Measurements from ENCODE around the gene SLCO3A1.

The SLCO3A1 gene

DNA sequence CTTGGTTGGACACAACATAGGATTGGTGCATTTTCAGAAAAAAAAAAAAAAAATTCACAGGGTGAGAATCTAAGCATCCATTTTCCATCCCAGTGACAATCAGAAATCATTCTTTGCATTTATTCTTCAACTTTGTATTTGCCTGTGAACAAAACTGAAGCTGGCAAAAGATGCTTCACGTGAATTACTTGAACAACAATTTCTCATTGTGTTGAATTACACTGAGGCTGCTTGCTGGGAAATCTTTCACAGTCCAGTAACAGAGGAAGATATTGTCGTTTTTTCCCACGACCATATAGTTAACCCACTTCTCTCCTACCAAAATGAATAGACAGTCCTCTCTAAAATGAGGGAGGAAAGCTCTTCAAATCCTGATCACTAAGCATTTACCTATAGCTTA is 4.3 kb upstream of the SLCO3A1 start (continued):
- TF ChIP-seq, protein P1, sequence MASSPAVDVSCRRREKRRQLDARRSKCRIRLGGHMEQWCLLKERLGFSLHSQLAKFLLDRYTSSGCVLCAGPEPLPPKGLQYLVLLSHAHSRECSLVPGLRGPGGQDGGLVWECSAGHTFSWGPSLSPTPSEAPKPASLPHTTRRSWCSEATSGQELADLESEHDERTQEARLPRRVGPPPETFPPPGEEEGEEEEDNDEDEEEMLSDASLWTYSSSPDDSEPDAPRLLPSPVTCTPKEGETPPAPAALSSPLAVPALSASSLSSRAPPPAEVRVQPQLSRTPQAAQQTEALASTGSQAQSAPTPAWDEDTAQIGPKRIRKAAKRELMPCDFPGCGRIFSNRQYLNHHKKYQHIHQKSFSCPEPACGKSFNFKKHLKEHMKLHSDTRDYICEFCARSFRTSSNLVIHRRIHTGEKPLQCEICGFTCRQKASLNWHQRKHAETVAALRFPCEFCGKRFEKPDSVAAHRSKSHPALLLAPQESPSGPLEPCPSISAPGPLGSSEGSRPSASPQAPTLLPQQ (tag by site-specific recombination; IDR thresholded peaks at IDR 0.05) = no peak
- TF ChIP-seq ZBTB21 (tag by site-specific recombination; IDR thresholded peaks at IDR 0.05) (no peak), ZXDB (tag by site-specific recombination; IDR thresholded peaks at IDR 0.05) (no peak), ZNF621 (tag by site-specific recombination; IDR thresholded peaks at IDR 0.05) (no peak), ZNF266 (tag by site-specific recombination; IDR thresholded peaks at IDR 0.05; ENCODE audit: low read depth) (no peak), ZNF792 (tag by site-specific recombination; IDR thresholded peaks at IDR 0.05) (no peak)
- TF ChIP-seq, protein P2, sequence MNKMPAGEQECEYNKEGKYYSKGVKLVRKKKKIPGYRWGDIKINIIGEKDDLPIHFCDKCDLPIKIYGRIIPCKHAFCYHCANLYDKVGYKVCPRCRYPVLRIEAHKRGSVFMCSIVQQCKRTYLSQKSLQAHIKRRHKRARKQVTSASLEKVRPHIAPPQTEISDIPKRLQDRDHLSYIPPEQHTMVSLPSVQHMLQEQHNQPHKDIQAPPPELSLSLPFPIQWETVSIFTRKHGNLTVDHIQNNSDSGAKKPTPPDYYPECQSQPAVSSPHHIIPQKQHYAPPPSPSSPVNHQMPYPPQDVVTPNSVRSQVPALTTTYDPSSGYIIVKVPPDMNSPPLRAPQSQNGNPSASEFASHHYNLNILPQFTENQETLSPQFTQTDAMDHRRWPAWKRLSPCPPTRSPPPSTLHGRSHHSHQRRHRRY (tag by site-specific recombination; IDR thresholded peaks at IDR 0.05) = no peak
- TF ChIP-seq, protein P3, sequence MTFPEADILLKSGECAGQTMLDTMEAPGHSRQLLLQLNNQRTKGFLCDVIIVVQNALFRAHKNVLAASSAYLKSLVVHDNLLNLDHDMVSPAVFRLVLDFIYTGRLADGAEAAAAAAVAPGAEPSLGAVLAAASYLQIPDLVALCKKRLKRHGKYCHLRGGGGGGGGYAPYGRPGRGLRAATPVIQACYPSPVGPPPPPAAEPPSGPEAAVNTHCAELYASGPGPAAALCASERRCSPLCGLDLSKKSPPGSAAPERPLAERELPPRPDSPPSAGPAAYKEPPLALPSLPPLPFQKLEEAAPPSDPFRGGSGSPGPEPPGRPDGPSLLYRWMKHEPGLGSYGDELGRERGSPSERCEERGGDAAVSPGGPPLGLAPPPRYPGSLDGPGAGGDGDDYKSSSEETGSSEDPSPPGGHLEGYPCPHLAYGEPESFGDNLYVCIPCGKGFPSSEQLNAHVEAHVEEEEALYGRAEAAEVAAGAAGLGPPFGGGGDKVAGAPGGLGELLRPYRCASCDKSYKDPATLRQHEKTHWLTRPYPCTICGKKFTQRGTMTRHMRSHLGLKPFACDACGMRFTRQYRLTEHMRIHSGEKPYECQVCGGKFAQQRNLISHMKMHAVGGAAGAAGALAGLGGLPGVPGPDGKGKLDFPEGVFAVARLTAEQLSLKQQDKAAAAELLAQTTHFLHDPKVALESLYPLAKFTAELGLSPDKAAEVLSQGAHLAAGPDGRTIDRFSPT (tag by site-specific recombination; IDR thresholded peaks at IDR 0.05) = no peak

DNA sequence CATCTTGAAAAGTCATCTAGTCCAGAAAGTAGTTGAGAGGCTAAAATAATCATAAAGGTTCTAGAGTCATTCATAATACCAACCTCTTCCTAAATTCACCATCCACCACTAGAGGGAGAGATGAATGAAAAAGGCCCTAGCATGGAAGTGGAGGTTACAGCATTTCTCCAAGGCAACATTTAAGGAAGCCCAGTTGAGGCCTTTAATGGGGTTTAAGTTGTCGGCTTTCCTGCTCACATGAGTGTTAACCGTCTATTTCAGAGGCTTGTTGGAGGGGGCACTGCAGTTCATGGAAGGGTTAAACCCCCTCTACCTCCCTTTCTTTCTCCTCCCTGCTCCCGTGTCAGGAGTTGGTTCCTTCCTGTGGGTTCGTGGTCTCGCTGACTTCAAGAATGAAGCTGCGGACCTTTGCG is 3.8 kb upstream of the SLCO3A1 start:
- peaks cover 11% of the 10 kb centered on the region for H3K4me1 ChIP-seq (ENCODE audit: control insufficient read depth, insufficient read depth, low read length)
- ChIA-PET CTCF (interaction anchor here (0.6 to 3.0 kb wide), 21 partner anchors 10 to 488 kb away, joined by 3 to 13 read pairs (median 4); no protein-coding TSS in a partner anchor), POLR2A (no interaction called here)
- H3K9me3 ChIP-seq (ENCODE audit: control insufficient read depth, insufficient read depth, low read depth, low read length) = no peaks in the 10 kb centered on the region
- TF ChIP-seq BCL11A (tag by site-specific recombination; IDR thresholded peaks at IDR 0.05; ENCODE audit: low read depth) (no peak), ZNF776 (tag by site-specific recombination; IDR thresholded peaks at IDR 0.05; ENCODE audit: borderline replicate concordance) (no peak)
- TF ChIP-seq, protein P4, sequence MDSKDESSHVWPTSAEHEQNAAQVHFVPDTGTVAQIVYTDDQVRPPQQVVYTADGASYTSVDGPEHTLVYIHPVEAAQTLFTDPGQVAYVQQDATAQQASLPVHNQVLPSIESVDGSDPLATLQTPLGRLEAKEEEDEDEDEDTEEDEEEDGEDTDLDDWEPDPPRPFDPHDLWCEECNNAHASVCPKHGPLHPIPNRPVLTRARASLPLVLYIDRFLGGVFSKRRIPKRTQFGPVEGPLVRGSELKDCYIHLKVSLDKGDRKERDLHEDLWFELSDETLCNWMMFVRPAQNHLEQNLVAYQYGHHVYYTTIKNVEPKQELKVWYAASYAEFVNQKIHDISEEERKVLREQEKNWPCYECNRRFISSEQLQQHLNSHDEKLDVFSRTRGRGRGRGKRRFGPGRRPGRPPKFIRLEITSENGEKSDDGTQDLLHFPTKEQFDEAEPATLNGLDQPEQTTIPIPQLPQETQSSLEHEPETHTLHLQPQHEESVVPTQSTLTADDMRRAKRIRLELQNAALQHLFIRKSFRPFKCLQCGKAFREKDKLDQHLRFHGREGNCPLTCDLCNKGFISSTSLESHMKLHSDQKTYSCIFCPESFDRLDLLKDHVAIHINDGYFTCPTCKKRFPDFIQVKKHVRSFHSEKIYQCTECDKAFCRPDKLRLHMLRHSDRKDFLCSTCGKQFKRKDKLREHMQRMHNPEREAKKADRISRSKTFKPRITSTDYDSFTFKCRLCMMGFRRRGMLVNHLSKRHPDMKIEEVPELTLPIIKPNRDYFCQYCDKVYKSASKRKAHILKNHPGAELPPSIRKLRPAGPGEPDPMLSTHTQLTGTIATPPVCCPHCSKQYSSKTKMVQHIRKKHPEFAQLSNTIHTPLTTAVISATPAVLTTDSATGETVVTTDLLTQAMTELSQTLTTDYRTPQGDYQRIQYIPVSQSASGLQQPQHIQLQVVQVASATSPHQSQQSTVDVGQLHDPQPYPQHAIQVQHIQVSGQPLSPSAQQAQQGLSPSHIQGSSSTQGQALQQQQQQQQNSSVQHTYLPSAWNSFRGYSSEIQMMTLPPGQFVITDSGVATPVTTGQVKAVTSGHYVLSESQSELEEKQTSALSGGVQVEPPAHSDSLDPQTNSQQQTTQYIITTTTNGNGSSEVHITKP (tag by site-specific recombination; IDR thresholded peaks at IDR 0.05) = 0 out of 2 replicates have a peak, but pooled peaks have one; percentile 21
- no peak overlapping the region for H3K4me3 ChIP-seq (ENCODE audit: low read depth, low read length)
- no peaks in the 10 kb centered on the region for H3K36me3 ChIP-seq (ENCODE audit: control insufficient read depth in 2 of 2, insufficient read depth in 1 of 2, low read length in 2 of 2)
- no peak overlapping the region for H3K27ac ChIP-seq (ENCODE audit: extremely low read depth, low read depth, low read length)

DNA sequence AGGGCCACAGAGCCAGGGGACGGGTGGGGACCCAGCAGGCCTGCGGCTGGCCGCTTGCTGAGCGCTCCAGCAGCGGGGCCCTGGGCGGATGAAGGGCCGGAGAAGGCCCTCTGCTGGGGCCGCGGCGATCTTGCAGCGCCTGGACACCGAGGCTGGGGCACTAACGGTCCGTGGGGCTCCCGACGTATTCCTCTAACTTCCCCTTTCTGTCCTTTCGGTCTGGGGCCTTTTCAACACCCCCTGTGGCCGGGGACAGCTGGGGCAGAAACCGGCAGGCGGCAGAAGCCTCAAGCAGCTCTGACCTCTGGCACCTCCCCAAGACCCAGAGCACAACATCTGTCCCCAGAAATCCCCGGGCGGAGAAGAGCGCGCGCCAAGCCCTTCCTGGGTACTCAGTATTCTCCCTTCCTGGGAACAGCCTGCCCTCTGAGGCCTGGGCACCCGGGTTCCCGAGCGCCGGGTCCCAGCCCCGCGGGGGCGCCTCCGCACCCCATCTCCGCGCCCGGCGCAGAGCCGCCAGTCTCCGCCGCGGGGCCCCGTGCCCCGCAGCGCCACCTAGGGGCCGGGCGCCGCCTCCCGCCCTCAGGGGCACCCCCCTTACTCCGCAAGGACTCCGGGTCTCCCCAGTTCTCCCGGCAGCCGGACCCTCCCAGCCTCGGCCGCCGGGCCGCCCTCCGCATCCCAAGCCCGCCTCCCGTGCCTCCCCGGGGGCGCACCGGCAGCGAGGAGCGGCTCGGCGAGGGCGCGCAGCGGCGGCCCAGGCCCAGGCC is 582 bp upstream of the SLCO3A1 start:
- H3K4me3 ChIP-seq (ENCODE audit: low read depth, low read length) = peak overlapping the region; percentile 63
- H3K9me3 ChIP-seq (ENCODE audit: control insufficient read depth, insufficient read depth, low read depth, low read length) = no peaks in the 10 kb centered on the region
- ChIA-PET POLR2A (no interaction called here), CTCF (interaction anchor here (0.6 to 3.8 kb wide), 19 partner anchors 10 to 1030 kb away, joined by 3 to 15 read pairs (median 4); no protein-coding TSS in a partner anchor)
- H3K4me1 ChIP-seq (ENCODE audit: control insufficient read depth, insufficient read depth, low read length) = peaks cover 41% of the 10 kb centered on the region
- H3K27ac ChIP-seq (ENCODE audit: extremely low read depth, low read depth, low read length) = peak overlapping the region; percentile 79
- H3K36me3 ChIP-seq (ENCODE audit: control insufficient read depth in 2 of 2, insufficient read depth in 1 of 2, low read length in 2 of 2) = no peaks in the 10 kb centered on the region
- TF ChIP-seq ZNF169 (tag by site-specific recombination; IDR thresholded peaks at IDR 0.05) (no peak), ZNF341 (tag by site-specific recombination; IDR thresholded peaks at IDR 0.05; ENCODE audit: low read depth) (peak; percentile 82), ZIC2 (tag by site-specific recombination; IDR thresholded peaks at IDR 0.05) (peak; percentile 79), ZNF2 (tag by site-specific recombination; IDR thresholded peaks at IDR 0.05) (peak; percentile 33; the same call in 1 of the 2 replicates), ZNF24 (tag by site-specific recombination; IDR thresholded peaks at IDR 0.05) (0 out of 2 replicates have a peak, but pooled peaks have one; percentile 26), GLIS2 (tag by site-specific recombination; IDR thresholded peaks at IDR 0.05) (peak; percentile 57), ZNF501 (tag by site-specific recombination; IDR thresholded peaks at IDR 0.05) (peak; percentile 36; the same call in 1 of the 2 replicates), ZBTB8A (tag by site-specific recombination; IDR thresholded peaks at IDR 0.05) (peak; percentile 76), ZBTB21 (tag by site-specific recombination; IDR thresholded peaks at IDR 0.05) (no peak), ZSCAN30 (tag by site-specific recombination; IDR thresholded peaks at IDR 0.05) (peak; percentile 24), KLF16 (tag by site-specific recombination; IDR thresholded peaks at IDR 0.05) (peak; percentile 22; the same call in 1 of the 2 replicates)
- TF ChIP-seq, protein P5, sequence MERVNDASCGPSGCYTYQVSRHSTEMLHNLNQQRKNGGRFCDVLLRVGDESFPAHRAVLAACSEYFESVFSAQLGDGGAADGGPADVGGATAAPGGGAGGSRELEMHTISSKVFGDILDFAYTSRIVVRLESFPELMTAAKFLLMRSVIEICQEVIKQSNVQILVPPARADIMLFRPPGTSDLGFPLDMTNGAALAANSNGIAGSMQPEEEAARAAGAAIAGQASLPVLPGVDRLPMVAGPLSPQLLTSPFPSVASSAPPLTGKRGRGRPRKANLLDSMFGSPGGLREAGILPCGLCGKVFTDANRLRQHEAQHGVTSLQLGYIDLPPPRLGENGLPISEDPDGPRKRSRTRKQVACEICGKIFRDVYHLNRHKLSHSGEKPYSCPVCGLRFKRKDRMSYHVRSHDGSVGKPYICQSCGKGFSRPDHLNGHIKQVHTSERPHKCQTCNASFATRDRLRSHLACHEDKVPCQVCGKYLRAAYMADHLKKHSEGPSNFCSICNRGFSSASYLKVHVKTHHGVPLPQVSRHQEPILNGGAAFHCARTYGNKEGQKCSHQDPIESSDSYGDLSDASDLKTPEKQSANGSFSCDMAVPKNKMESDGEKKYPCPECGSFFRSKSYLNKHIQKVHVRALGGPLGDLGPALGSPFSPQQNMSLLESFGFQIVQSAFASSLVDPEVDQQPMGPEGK (tag by site-specific recombination; IDR thresholded peaks at IDR 0.05) = peak; percentile 75
